ENCODE results near the gene PRSS3.

DNA sequence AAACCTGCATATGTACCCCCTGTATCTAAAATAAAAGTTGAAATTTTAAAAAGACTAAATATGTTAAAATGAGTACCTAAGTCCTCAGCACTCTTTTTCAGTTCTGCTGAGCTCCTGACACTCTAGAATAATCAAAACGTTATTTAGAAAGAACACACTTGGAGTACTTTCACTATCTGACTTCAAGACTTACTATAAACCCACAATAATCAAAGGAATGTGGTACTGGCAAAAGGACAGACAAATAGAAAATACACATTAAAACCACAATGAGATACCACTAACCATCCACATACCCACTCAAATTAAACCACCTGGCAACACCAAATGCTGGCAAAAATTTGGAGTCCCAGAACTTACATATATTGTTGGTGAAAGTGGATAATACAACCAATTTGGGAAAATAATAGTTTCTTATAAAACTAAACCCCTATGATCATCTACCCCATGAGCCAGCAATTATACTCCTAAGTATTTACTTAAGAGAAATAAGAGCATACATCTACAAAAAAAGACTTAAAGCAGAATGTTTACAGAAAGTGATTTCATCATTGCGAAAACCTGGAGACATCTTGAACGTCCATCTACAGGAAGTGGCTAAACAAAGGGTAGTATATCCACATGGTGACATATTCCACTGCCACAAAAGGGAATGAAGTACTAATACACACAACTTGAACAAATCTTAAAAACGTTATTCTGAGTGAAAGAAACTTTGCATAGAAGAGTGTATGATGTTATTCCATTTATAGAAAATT lies 12.8 kb upstream of the PRSS3 start:
- TF ChIP-seq GATA2 (IDR thresholded peaks at IDR 0.05; ENCODE audit: low read depth, low read length) (no peak), GATA3 (IDR thresholded peaks at IDR 0.05; ENCODE audit: low read depth, low read length) (no peak)

All from SH-SY5Y (cell line).